ENCODE measurements around the gene CTSZ. TPM values are rescaled to one million over a fixed set of nuclear protein-coding genes. Genes with fewer than 3 reads are reported as not detected.

Gene CTSZ
- total RNA-seq, 4 donors from 2014 or later: 150 to 496 (median 222) TPM

GRCh38 chr20:58986286-58986967 is 20.6 kb downstream of the CTSZ start:
- TF ChIP-seq, protein P1, sequence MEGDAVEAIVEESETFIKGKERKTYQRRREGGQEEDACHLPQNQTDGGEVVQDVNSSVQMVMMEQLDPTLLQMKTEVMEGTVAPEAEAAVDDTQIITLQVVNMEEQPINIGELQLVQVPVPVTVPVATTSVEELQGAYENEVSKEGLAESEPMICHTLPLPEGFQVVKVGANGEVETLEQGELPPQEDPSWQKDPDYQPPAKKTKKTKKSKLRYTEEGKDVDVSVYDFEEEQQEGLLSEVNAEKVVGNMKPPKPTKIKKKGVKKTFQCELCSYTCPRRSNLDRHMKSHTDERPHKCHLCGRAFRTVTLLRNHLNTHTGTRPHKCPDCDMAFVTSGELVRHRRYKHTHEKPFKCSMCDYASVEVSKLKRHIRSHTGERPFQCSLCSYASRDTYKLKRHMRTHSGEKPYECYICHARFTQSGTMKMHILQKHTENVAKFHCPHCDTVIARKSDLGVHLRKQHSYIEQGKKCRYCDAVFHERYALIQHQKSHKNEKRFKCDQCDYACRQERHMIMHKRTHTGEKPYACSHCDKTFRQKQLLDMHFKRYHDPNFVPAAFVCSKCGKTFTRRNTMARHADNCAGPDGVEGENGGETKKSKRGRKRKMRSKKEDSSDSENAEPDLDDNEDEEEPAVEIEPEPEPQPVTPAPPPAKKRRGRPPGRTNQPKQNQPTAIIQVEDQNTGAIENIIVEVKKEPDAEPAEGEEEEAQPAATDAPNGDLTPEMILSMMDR (IDR thresholded peaks at IDR 0.05; ENCODE audit: low read depth): no peak

DNA sequence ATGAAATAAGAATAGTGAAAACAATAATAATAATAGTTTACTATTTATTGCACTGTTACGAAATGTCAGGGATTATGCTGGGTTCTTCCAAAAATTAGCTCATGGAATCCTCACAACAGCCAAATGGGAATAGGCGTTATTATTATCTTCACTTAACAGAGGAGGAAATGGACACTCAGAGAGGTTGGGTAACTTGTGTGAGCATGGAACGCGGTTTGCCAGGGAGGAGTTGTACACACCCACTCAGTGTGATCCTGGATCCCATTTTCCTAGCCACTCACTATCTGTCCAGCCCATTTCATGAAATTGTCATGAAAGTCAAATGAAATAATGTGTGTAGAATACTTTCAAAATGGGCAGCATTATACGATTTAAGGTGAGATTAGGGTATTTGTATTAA is 21.4 kb downstream of the CTSZ start:
- TF ChIP-seq, protein P1 (IDR thresholded peaks at IDR 0.05; ENCODE audit: low read depth): no peak

DNA sequence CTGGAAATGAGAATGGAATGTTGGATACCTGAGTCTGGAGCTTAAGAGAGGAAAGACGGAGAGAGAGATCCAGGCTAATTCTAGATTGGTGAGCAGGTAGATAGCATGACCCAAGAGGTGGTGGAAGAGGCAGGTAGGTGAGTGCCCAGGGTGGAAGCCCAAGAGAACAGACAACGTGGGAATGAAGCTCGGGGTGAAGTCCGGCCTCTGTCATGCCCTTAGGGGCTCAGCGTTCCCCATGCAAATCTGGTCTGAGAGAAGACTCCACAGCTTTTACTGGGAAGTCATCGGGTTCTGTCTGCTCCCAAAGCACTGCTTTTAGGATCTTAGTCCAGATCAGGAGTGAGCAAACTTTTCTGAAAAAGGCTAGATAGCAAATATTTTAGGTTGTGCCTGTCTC is 22.4 kb downstream of the CTSZ start:
- TF ChIP-seq, protein P1 (IDR thresholded peaks at IDR 0.05; ENCODE audit: low read depth): no peak

- TF ChIP-seq, protein P1 (IDR thresholded peaks at IDR 0.05; ENCODE audit: low read depth): no peak
Measured at GRCh38 chr20:58982406-58983114, 24.5 kb downstream of the CTSZ start.

DNA sequence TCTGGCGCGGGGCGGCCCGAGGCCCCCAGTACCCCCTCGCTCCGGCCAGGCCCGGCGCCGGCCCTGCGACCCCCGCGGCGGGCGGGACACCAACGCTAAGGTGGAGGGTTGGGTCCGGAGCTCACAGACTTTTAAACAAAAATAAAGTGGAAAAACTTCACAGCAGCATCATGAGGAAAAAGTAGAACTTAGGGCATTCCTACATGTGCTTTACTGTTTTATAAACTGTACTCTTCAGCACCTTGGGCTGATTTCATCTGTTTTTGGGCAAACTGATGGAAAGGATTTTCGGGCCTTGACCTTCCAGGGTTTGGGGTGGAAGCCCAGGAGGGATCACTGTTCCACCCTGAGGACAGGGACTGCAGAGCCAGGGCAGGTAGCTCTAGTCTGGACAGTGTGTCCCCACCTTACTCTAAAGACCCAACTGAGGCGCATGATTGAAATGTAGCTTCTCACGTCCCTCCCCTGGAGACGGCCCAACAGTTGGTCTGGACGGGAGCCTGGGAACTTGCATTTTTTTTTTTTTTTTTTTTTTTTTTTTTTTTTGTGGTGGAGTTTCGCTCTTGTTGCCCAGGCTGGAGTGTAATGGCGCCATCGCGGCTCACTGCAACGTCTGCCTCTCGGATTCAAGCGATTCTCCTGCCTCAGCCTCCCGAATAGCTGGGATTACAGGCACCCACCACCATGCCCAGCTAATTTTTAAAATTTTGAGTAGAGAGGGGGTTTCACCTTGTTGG is 25.3 kb downstream of the CTSZ start:
- TF ChIP-seq, protein P1 (IDR thresholded peaks at IDR 0.05; ENCODE audit: low read depth): no peak

GRCh38 chr20:58980711-58981627 is 26.1 kb downstream of the CTSZ start, which contains the start of gene NELFCD:
Gene NELFCD (plus strand): TSS chr20:58981256. CDS start chr20:58981310, 54 bp downstream.
- TF ChIP-seq, protein P1 (IDR thresholded peaks at IDR 0.05; ENCODE audit: low read depth): no peak

Data from subcutaneous adipose tissue (tissue), 4 donors.